CD4-positive, alpha-beta T cell treated with Interleukin-4 for 4 hours (primary cell): ENCODE data around the gene PCDH7.

Experiments
- DNase-seq: peaks from one replicate; pipeline ENCODE4 v3.0.0-alpha.2; 2020

The PCDH7 gene

DNA sequence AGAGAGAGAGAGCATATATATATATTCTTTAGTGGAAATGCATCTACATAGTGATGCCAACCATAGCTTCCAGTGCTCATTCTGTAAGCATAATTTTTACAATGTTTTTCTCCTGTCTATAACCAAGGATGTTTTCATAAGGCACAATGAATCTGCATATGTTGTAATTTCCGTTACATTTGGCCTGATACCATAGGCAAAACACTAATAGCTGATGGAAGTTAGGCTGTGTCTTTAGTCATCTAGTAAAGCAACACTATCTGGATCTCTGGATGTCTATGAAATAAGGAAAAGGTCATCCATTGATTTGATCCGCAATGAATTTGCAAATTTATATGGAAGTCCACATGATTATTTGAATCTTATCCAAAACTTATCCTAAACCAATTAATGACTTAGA, 8.1 kb downstream of the PCDH7 start:
- DNase-seq = no peak

DNA sequence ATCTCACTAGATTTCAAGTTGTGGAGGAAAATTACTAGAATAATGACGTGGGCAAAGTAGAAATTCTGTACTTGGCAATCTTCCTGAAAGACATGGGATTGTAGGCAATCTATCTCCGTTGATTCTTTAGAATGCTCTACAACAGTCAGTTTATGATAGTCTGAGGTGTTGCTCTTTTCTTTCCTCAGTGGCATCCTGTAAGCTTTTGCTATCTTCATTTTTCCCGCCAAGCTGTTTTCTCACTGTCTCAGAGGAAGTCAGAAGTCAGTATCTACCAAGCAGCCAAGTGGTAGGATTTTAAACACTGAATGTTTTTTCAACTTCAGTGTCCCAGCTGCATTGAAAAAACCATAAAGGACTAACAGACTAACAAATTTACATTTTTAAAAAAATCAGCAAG, 23.7 kb downstream of the PCDH7 start:
- no peak for DNase-seq

- DNase-seq = no peak
These were observed 24.2 kb downstream of the PCDH7 start for GRCh38 chr4:30744386-30744785.

GRCh38 chr4:30744957-30745640, 24.9 kb downstream of the PCDH7 start:
- DNase-seq = no peak

GRCh38 chr4:30746735-30747134, 26.6 kb downstream of the PCDH7 start:
- no peak for DNase-seq

- no peak for DNase-seq
These were observed 33.1 kb downstream of the PCDH7 start for GRCh38 chr4:30753316-30753715.

DNA sequence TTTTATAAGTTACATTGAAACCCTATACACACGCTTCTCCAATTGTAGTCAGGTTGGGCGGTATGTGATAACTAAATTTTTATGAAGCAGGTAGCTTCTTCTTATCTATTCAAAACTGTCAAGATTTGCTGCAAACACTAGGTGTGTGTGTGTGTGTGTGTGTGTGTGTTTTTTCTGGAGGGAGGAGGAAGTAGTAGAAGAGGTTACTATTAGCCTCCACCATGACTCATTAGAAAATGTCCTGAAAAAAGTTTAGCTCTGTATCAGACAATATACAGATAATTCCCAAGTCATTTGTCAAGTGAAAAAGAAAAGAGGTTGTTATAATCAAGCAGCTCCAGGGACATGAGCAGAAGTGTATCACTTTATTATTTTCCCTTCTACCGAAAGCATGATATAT, 33.9 kb downstream of the PCDH7 start:
- DNase-seq = no peak

DNA sequence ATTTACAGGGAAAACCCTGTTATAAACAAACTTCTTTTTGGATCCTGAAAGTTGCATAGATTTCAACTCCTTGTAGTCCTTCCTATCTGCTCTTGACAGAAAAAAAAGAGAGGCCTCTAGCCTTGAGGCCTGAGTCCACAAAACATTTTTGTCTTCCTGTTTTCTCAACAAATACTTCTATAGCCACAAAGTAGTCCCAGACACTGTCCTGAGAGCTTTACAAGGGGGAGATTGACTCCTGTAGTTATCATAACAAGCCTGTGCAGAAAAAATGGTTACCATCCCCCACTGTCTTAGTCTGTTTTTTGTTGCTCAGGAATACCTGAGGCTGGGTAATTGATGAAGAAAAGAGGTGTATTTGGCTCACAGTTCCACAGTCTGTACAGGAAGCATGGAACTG, 35.2 kb downstream of the PCDH7 start:
- DNase-seq = no peak

- DNase-seq = no peak
These were observed 36.4 kb downstream of the PCDH7 start for GRCh38 chr4:30756553-30756952.

DNA sequence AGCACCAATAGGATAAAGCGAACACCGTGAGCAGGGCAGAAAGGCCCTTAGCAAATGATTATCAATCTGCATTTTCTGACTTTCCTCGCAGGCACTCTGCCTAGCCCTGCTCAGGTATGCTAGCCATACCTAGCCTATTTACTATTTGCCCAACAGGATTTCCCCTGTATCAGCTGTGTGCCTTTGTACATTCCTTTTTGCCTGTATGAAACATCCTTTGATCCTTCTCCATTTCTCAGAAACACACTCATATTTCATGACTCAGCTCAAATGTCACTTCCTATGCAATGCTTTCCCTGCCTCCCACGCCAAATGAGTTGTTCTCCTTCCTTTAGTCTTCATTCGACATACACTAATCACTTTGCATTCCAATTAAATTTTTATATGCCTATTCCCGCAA, 37.2 kb downstream of the PCDH7 start:
- no peak for DNase-seq

DNA sequence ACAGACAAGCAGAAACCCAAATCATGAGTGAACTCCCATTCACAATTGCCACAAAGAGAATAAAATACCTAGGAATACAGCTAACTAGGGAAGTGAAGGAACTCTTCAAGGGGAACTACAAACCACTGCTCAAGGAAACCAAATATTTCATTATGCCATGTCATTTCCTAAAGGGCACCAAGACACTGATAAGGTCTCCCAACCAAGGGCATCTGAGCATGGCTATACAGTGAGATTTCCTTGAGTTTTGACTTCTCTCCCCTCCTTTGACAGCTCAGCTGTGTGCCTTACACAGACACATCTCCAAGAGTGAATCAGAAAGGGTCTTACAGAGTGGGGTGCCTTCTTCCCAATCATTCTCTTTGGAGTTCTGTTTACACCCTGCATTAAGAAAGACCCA, 40.4 kb downstream of the PCDH7 start:
- no peak for DNase-seq

DNA sequence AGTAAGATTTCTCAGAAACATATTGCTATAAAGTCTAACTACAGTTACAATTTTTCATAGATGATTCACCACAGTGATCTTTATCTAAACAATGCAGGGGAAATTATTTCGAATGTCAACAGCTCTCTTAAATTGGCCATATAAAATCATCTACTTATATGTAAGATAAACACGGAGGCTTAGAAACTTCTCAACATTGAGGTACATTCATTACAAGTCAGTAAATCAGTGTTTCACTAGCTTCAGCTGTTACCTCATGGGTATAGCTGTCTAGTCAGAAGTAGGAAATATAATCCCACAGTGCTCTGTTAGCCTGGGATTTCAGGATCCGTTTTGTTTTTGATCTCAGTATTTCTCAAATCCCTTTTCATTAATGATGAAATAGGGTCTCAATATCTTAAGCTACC, 43.2 kb downstream of the PCDH7 start:
- no peak for DNase-seq

DNA sequence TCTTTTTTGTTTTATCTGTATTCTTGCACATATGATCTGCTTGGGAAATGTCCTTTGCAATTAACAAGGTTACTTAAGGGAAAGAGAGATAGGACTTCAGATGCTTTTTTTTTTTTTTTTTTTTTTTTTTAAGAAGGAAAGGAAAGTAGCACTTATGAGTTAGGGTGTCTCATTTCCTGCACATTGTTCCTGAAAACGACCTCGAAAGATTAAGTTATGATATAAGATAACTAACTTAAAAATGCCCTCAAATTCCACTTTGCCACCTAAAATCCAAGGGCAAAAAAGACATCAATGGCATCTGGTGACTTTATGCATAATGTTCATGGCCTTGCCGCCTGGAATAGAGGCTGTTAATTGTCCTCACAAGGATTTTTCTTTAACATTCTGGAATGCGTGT, 44.9 kb downstream of the PCDH7 start:
- DNase-seq = no peak

DNA sequence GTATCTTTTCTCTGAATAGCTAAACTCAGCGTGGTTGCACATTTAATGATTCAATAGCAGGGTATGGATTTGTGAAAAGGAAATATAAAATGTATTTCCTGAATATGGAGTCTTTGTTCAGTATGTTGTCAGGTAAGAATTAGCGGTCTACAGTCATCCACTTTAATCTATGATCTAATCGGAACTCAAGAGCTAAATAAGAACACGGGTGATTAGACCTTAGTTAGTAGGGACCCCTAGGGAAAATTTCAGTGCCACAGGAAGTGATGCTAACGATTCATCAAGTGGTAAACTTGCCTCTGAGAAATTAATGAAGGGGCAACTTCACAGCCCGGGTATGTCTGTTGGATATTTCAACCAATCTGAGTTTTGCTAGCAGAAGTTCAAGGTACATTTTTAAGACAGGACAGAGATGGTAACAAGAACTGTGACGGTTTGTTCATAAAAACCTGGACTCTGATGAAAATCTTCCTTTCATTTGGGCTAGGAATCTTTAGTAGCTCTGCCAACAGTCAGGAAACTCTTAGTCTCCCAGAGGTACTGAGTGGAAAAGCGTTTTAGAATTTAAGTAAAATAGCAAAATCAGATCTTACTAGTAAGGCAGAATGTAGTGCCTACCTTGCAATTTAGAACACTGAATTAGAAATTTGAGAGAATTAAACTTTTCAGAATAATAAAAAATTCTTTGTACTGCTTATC, 47.1 kb downstream of the PCDH7 start:
- DNase-seq = no peak

DNA sequence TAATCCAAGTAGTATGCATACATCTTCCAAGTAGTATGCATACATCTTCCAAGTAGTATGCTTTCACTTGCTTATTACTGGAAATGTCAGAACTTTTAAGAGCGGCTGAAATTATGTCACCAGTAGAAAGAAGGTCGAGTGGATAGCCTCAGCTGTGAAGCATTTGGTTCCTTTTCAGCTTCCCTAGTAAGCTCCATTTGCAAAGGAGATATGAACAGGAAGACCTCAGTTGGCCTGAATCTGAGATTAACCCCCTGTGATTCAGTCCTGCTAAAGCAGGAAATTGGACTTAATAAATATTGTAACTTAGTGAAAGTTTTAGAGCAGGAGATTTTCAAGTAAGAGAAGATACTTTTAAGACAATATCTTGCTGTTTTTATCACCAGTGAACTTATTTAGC, 48.1 kb downstream of the PCDH7 start:
- DNase-seq = no peak

GRCh38 chr4:30769093-30769492, 48.9 kb downstream of the PCDH7 start:
- no peak for DNase-seq

DNA sequence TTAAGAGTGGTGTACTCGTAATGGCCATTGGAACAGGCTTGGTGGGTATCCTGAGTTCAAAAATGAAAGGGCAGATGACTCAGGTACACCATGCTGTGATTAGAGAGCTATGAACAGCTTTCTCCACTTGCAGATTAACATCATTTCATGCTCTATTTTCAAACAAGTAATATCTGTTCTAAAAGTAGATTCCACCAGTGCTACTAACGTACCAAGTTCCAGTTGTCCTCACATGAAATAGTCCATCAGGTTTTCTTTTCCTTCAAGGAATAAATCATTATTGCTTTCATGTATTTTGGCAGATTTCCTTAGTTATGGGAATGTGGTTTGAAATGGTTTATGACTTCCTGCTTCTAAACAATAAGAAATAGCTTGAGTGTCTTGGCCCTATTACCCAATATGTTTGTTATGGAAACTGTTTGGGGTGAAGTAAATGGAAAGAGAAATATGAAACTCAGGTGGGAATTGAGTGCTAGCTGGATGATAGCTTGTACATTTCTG, 49.9 kb downstream of the PCDH7 start:
- DNase-seq = no peak

- no peak for DNase-seq
These were observed 50.6 kb downstream of the PCDH7 start for GRCh38 chr4:30770812-30771211.

- DNase-seq = no peak
These were observed 56.3 kb downstream of the PCDH7 start for GRCh38 chr4:30776451-30776850.

DNA sequence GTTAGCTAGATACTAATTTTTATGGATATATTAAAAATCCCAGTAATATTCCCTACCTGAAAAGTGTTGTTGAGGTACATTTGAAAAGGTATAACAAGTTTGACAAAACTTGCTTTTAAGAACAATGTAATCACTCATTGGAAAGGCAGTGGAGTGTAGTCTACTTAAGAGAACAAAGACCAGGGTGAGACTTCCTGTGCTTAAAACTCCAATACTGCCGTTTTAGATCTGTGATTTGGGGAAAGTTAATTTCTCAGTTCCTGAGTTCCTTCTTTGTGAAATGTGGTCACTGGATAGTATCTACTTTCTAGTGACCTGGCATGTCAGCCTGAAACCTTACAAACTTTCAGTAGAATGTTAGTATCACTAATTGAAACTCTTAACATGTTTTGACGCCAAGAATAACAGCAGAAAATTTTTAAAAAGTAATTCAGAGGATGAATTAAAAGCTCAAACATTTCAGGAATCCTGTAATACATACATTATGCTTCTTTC, 56.8 kb downstream of the PCDH7 start:
- no peak for DNase-seq
